Tibial artery (tissue), 4 donors: ENCODE results near the gene KLRC4.

Experiments used
- DNase-seq, 2 donors: peaks; one replicate each; pipeline ENCODE4 v3.0.0-alpha.2; 2019
- H3K27ac ChIP-seq, 2 donors: fragments of 200-600 bp; sonication (generic) in 1 of 2; 1 replicate in 1 of 2; 2 replicates in 1 of 2; pipeline ENCODE4 v1.5.1; 2018 to 2019; ENCODE audit warnings: mild to moderate bottlenecking in 1 of 2
- H3K27me3 ChIP-seq, 2 donors: fragments of 200-600 bp; sonication (generic) in 1 of 2; one replicate each; pipeline versions ENCODE4 v1.5.1 to v1.6.0; 2016 to 2019
- H3K36me3 ChIP-seq, 3 donors: fragments of 200-600 bp; sonication (generic) in 2 of 3; one replicate each; pipeline ENCODE4 v1.5.1; 2016 to 2019; ENCODE audit warnings: mild to moderate bottlenecking in 2 of 3
- H3K4me1 ChIP-seq, 4 donors: fragments of 200-600 bp; sonication (generic) in 2 of 4; 1 replicate in 3 of 4; 2 replicates in 1 of 4; pipeline ENCODE4 v1.5.1; 2016 to 2019
- H3K4me3 ChIP-seq, 2 donors: fragments of 200-600 bp; sonication (generic) in 1 of 2; 1 replicate in 1 of 2; 2 replicates in 1 of 2; pipeline ENCODE4 v1.5.1; 2018 to 2019; ENCODE audit warnings: mild to moderate bottlenecking in 2 of 2
- H3K9me3 ChIP-seq, 3 donors: fragments of 200-600 bp; sonication (generic) in 1 of 3; one replicate each; pipeline ENCODE4 v1.5.1; 2016 to 2019
- intact Hi-C: fragments of 100-400 bp; cut with DNase I; formaldehyde crosslinking; loops from one replicate; pipeline ENCODE4 v1.15.0; 2023; ENCODE audit warnings: low total_unique reads
- TF ChIP-seq, protein P1 (sequence below), 2 experiments: fragments of 200-600 bp in 1 of 2; fragments of 450-650 bp in 1 of 2; IDR thresholded peaks; one replicate each; pipeline ENCODE4 v1.5.1; 2017 to 2019; ENCODE audit warnings: antibody characterized with exemption in 2 of 2, mild to moderate bottlenecking in 1 of 2, moderate library complexity in 1 of 2

Gene KLRC4, protein sequence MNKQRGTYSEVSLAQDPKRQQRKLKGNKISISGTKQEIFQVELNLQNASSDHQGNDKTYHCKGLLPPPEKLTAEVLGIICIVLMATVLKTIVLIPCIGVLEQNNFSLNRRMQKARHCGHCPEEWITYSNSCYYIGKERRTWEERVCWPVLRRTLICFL

DNA sequence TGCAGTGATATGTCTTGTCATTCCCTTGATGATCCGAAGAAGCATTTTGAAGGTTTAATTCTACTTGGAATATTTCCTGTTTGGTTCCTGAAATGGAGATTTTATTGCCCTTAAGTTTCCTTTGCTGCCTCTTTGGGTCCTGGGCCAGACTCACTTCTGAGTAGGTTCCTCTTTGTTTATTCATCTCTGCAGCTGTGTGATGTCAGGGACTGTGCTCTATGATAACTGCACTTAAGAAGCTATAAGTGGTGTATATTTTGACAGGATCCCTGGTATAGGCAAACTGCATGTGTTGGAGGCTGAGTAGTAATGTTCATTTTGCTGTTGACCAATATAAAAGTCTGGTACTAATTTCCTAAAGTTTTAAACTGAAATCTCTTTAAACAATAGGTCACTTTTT lies at the start of gene KLRC4:
TSS of gene KLRC4 (minus strand) at position 366 of the 400 bp plus-strand sequence. CDS start at position 184, 182 bp downstream.
- no peaks in the 10 kb centered on the region for H3K9me3 ChIP-seq
- TF ChIP-seq, protein P1, sequence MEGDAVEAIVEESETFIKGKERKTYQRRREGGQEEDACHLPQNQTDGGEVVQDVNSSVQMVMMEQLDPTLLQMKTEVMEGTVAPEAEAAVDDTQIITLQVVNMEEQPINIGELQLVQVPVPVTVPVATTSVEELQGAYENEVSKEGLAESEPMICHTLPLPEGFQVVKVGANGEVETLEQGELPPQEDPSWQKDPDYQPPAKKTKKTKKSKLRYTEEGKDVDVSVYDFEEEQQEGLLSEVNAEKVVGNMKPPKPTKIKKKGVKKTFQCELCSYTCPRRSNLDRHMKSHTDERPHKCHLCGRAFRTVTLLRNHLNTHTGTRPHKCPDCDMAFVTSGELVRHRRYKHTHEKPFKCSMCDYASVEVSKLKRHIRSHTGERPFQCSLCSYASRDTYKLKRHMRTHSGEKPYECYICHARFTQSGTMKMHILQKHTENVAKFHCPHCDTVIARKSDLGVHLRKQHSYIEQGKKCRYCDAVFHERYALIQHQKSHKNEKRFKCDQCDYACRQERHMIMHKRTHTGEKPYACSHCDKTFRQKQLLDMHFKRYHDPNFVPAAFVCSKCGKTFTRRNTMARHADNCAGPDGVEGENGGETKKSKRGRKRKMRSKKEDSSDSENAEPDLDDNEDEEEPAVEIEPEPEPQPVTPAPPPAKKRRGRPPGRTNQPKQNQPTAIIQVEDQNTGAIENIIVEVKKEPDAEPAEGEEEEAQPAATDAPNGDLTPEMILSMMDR (IDR thresholded peaks at IDR 0.05): no peak
- no peaks in the 10 kb centered on the region for H3K27me3 ChIP-seq
- H3K4me3 ChIP-seq: no peak within 1 kb of the TSS
- no peak within 1 kb of the TSS for H3K27ac ChIP-seq
- H3K4me1 ChIP-seq: no peaks in the 10 kb centered on the region
- H3K36me3 ChIP-seq: no peaks in the 10 kb centered on the region
- intact Hi-C loops: no loop called here
- DNase-seq: no peak

DNA sequence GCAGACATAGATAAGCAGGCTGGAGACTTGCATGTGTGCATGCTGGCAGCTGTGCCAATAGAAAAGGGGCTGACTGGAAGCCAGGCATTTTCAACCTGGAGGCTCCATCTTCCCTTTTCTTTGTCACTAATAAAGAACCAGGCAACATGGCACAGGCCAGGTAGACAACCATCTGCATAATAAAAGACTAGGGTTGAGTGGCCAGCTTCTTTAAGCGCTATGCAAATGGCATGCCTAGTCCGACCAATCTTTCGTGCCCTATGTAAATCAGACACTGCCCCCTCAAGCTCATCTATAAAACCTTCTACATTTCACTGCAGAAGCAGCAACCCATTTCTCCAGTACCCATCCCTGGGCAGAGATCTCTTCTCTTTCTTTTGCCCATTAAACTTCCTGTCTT lies 48.2 kb upstream of the KLRC4 start:
- intact Hi-C loops: no loop called here
- no peak for DNase-seq

DNA sequence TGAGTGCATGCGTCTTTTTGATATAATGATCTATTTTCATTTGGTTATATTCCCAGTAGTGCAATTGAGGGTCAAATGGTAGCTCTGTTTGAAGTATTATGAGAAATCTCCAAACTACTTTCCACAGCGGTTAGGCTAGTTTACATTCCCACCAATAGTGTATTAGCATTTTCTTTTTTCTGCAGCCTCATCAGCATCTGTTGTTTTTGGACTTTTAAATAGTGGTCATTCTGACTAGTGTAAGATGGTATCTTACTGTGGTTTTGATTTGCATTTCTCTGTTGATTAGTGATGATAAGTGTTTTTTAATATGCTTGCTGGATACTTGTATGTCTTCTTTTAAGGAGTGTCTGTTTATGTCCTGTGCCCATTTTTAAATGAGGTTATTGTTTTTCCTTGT lies 47.3 kb upstream of the KLRC4 start:
- H3K4me1 ChIP-seq: no peaks in the 10 kb centered on the region
- H3K9me3 ChIP-seq: peaks cover 0 to 22% (median 5%) of the 10 kb centered on the region in 3 donors
- H3K4me3 ChIP-seq: no peak overlapping the region
- intact Hi-C loops: no loop called here
- H3K27me3 ChIP-seq: no peaks in the 10 kb centered on the region
- DNase-seq: no peak
- H3K36me3 ChIP-seq: no peaks in the 10 kb centered on the region
- H3K27ac ChIP-seq: no peak overlapping the region
- TF ChIP-seq, protein P1 (IDR thresholded peaks at IDR 0.05): no peak

More for the DNA sequence above, 48.2 kb upstream of the KLRC4 start:
- H3K27ac ChIP-seq: no peak overlapping the region
- H3K9me3 ChIP-seq: peaks cover 0 to 22% (median 5%) of the 10 kb centered on the region in 3 donors
- H3K4me1 ChIP-seq: no peaks in the 10 kb centered on the region
- no peaks in the 10 kb centered on the region for H3K27me3 ChIP-seq
- H3K4me3 ChIP-seq: no peak overlapping the region
- H3K36me3 ChIP-seq: no peaks in the 10 kb centered on the region
- TF ChIP-seq, protein P1 (IDR thresholded peaks at IDR 0.05): no peak

DNA sequence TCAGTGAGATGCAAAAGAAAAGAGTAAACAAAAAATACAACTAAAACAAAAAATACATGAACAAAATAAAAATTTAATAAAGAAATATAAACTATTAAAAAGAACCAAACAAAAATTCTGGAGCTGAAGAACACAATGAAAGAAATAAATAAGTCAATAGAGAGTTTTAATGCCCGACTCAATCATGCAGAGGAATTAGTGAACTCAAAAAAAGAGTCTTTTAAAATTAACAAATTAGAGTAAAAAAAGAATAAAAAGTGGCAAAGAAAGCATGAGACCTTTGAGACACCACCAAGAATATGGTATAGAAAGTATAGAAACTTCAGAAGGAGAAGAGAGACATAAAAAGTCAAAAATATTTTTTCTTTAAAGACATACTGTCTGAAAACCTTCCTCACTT lies 46.2 kb upstream of the KLRC4 start:
- no peak for DNase-seq
- Histone ChIP-seq H3K27ac (no peak overlapping the region), H3K36me3 (no peaks in the 10 kb centered on the region), H3K4me1 (no peaks in the 10 kb centered on the region), H3K9me3 (peaks cover 0 to 22% (median 5%) of the 10 kb centered on the region in 3 donors), H3K4me3 (no peak overlapping the region), H3K27me3 (no peaks in the 10 kb centered on the region)
- TF ChIP-seq, protein P1 (IDR thresholded peaks at IDR 0.05): no peak
- intact Hi-C loops: no loop called here

DNA sequence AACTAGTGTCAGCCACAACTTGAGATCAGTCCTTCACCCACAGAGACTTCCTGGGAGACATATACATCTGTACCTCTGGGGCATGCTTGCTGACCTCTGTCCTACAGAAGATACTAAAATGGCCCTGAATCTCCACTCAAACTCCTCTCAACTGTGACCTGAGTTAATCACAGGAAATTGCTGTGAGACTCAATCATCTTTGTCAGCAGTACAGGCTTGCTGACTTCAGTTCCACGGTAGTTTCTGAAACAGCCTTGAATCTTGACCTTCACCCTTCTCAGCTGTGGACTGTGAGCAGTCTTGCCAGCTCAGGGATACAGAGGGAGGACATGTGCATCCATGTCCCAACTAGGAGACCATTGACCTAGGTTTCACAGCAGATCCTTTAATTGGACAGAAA lies 45.0 kb upstream of the KLRC4 start:
- no peak overlapping the region for H3K27ac ChIP-seq
- H3K27me3 ChIP-seq: no peaks in the 10 kb centered on the region
- no peak overlapping the region for H3K4me3 ChIP-seq
- no peaks in the 10 kb centered on the region for H3K4me1 ChIP-seq
- DNase-seq: no peak
- TF ChIP-seq, protein P1 (IDR thresholded peaks at IDR 0.05): no peak
- no peaks in the 10 kb centered on the region for H3K36me3 ChIP-seq
- H3K9me3 ChIP-seq: peaks cover 0 to 22% (median 5%) of the 10 kb centered on the region in 3 donors
- intact Hi-C loops: no loop called here

DNA sequence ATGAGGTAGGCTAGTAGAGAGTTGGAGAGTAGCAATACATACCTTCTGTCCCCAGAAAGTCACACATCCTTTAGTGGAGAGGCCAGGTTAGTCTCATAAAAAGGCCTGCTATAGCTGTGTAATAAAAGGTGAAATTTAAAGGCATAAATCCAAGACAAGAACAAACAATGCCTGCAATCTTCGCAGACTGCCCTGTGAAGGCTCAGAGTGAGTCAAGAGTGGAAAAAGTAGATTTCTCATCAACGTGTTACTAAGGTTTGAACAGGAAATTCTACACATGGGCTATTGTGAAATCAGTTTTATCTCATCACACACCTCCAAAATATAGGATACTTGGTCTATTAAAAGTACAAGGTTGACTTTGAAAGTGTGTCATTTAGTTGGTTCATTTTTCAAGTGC lies 43.6 kb upstream of the KLRC4 start, which contains the start of gene KLRC1:
TSS of gene KLRC1 (minus strand) at position 222 of the 400 bp plus-strand sequence. CDS start 2,221 bp downstream, outside the sequence.
- Histone ChIP-seq H3K4me1 (no peaks in the 10 kb centered on the region), H3K27ac (no peak within 1 kb of the TSS)

More for the DNA sequence above, 43.6 kb upstream of the KLRC4 start, which contains the start of gene KLRC1:
- TF ChIP-seq, protein P1 (IDR thresholded peaks at IDR 0.05): no peak
- no peaks in the 10 kb centered on the region for H3K36me3 ChIP-seq
- no peak for DNase-seq
- intact Hi-C loops: no loop called here
- H3K9me3 ChIP-seq: peaks cover 0 to 22% (median 5%) of the 10 kb centered on the region in 3 donors
- H3K27me3 ChIP-seq: no peaks in the 10 kb centered on the region
- no peak within 1 kb of the TSS for H3K4me3 ChIP-seq
